ENCODE data around the gene MGLL.

The MGLL gene

GRCh38 chr3:127799476-127800222 lies 22.7 kb downstream of the MGLL start:
- no peak for TF ChIP-seq CTCF (IDR thresholded peaks at IDR 0.05; ENCODE audit: insufficient read depth, low read length, poor library complexity, severe bottlenecking)
- TF ChIP-seq EZH2phosphoT487 (conservative IDR thresholded peaks at IDR 0.05; ENCODE audit: low read length), result no peak
- no peak overlapping the region for H3K9ac ChIP-seq (ENCODE audit: low read length)
- no peaks in the 10 kb centered on the region for H3F3A ChIP-seq (ENCODE audit: insufficient read depth)
- H3K27ac ChIP-seq (ENCODE audit: low read depth, low read length), result no peak overlapping the region
- H3K9me2 ChIP-seq (replicated peaks; ENCODE audit: insufficient read depth, low read length), result no peaks in the 10 kb centered on the region
- H3K9me3 ChIP-seq (ENCODE audit: insufficient read depth, low read length), result no peaks in the 10 kb centered on the region
- H3K36me3 ChIP-seq (ENCODE audit: low read length), result no peaks in the 10 kb centered on the region
- no peak overlapping the region for H3K4me2 ChIP-seq (ENCODE audit: low read depth, low read length, poor library complexity, severe bottlenecking)
- H2AFZ ChIP-seq (ENCODE audit: low read depth, low read length, severe bottlenecking), result no peak overlapping the region
- no peak overlapping the region for H3K4me3 ChIP-seq (ENCODE audit: insufficient read depth, low read length, poor library complexity, severe bottlenecking)
- no peaks in the 10 kb centered on the region for H3K79me2 ChIP-seq (ENCODE audit: insufficient read depth, low read length)
- H3K27me3 ChIP-seq (ENCODE audit: low read length), result no peaks in the 10 kb centered on the region
- no peaks in the 10 kb centered on the region for H4K20me1 ChIP-seq (ENCODE audit: low read depth, low read length)

GRCh38 chr3:127798716-127799115 lies 23.6 kb downstream of the MGLL start:
- H3K9ac ChIP-seq (ENCODE audit: low read length), result no peak overlapping the region
- H3K79me2 ChIP-seq (ENCODE audit: insufficient read depth, low read length), result no peaks in the 10 kb centered on the region
- no peak overlapping the region for H3K4me3 ChIP-seq (ENCODE audit: insufficient read depth, low read length, poor library complexity, severe bottlenecking)
- no peaks in the 10 kb centered on the region for H3F3A ChIP-seq (ENCODE audit: insufficient read depth)
- no peaks in the 10 kb centered on the region for H3K27me3 ChIP-seq (ENCODE audit: low read length)
- H4K20me1 ChIP-seq (ENCODE audit: low read depth, low read length), result no peaks in the 10 kb centered on the region
- no peak overlapping the region for H2AFZ ChIP-seq (ENCODE audit: low read depth, low read length, severe bottlenecking)
- H3K27ac ChIP-seq (ENCODE audit: low read depth, low read length), result no peak overlapping the region
- no peaks in the 10 kb centered on the region for H3K36me3 ChIP-seq (ENCODE audit: low read length)
- TF ChIP-seq CTCF (IDR thresholded peaks at IDR 0.05; ENCODE audit: insufficient read depth, low read length, poor library complexity, severe bottlenecking) (no peak), EZH2phosphoT487 (conservative IDR thresholded peaks at IDR 0.05; ENCODE audit: low read length) (no peak)
- no peaks in the 10 kb centered on the region for H3K9me3 ChIP-seq (ENCODE audit: insufficient read depth, low read length)
- H3K9me2 ChIP-seq (replicated peaks; ENCODE audit: insufficient read depth, low read length), result no peaks in the 10 kb centered on the region
- no peak overlapping the region for H3K4me2 ChIP-seq (ENCODE audit: low read depth, low read length, poor library complexity, severe bottlenecking)

GRCh38 chr3:127796831-127797150 lies 25.5 kb downstream of the MGLL start:
- Histone ChIP-seq H3F3A (ENCODE audit: insufficient read depth) (no peaks in the 10 kb centered on the region), H3K9me3 (ENCODE audit: insufficient read depth, low read length) (no peaks in the 10 kb centered on the region), H3K4me2 (ENCODE audit: low read depth, low read length, poor library complexity, severe bottlenecking) (no peak overlapping the region), H3K27me3 (ENCODE audit: low read length) (no peaks in the 10 kb centered on the region), H3K79me2 (ENCODE audit: insufficient read depth, low read length) (no peaks in the 10 kb centered on the region), H3K9me2 (replicated peaks; ENCODE audit: insufficient read depth, low read length) (no peaks in the 10 kb centered on the region), H3K4me3 (ENCODE audit: insufficient read depth, low read length, poor library complexity, severe bottlenecking) (no peak overlapping the region), H3K36me3 (ENCODE audit: low read length) (no peaks in the 10 kb centered on the region), H3K9ac (ENCODE audit: low read length) (no peak overlapping the region), H2AFZ (ENCODE audit: low read depth, low read length, severe bottlenecking) (no peak overlapping the region), H4K20me1 (ENCODE audit: low read depth, low read length) (no peaks in the 10 kb centered on the region), H3K27ac (ENCODE audit: low read depth, low read length) (no peak overlapping the region)
- TF ChIP-seq EZH2phosphoT487 (conservative IDR thresholded peaks at IDR 0.05; ENCODE audit: low read length), result no peak
- TF ChIP-seq CTCF (IDR thresholded peaks at IDR 0.05; ENCODE audit: insufficient read depth, low read length, poor library complexity, severe bottlenecking), result no peak
